HG02798 (cell line): ENCODE results near the gene TTLL11.
"Not testable (repeated sequence)": the region's sequence is repeated elsewhere in the genome, so short reads cannot be mapped to it uniquely, and the experiment has no call there.

Experiments used
- ATAC-seq: cut with Tn5 transposase; IDR thresholded peaks from one replicate; pipeline ENCODE4 v1.9.1; 2021; ENCODE audit warnings: mild to moderate bottlenecking; ENCODE audit not compliant: unreplicated experiment, poor library complexity

The TTLL11 gene

DNA sequence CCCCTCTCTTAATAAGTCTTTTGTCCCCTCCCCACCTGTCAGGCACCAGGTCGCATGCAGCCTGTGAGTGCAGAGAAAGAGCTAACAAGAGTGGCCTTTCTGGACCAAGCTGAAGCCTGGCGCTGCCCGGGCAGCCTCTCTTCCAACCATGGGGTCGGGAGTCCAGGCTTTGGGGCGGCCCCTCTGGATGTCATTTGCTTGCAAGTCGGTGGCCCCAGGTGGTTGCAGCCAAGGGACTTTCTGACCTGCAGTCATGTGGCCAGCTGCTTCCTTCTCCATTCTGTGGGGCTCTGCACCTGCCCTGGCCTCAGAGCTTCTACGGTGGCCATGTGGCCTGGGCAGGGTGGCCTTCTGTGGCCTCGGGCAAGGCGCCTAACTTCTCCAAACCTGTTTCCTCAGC lies 282.0 kb downstream of the TTLL11 start:
- no peak for ATAC-seq

DNA sequence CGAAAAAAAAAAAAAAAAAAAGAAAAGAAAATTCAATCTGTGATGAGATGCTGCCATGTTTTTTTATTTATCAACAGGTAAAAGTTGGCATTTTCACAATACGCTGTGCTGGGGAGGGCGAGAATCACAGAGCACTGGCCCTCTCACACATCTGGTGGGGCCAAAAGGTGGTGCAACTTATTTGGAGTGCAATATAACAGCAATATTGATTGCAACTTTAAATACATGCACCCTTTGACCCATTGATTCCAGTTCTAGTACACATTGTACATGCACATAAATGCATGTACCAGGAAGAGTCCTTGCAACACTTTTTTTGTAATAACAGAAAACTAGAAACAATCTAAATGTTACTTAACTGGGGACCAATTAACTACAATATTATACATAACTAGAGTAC lies 282.6 kb downstream of the TTLL11 start:
- ATAC-seq: no peak

DNA sequence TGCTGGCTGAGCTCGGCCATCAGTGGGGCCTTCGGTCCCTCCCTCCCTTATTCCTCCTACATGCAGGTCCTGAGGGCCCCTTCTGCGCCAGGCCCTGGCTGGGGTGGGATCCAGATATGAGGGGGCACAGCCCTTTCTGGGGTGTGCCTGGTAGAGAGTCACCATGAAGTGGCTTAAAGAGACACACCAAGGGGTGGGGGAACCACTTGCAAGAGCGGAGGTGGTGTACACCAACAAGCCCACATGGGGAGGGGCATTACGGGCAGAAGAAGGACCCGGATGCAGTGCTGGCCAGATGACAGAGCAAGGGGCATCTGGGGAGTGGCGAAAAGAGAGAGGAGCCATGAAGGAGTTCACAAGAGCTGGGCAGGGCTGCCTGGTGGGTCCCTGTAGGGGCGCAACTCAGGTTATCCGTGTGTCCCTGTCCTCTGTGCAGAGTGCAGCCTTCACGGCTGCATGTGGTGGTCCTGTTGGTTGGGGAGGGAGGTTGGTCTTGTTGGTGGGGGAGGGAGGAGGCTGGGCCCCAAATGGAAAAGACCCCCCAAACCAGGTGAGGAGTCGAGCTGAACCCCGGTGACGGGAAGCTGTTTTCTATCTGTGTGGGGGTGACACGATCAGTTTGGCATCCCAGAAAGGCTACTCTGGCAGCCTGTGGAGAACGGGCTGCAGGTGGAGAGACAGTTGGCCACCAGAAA lies 283.6 kb downstream of the TTLL11 start:
- ATAC-seq: no peak

DNA sequence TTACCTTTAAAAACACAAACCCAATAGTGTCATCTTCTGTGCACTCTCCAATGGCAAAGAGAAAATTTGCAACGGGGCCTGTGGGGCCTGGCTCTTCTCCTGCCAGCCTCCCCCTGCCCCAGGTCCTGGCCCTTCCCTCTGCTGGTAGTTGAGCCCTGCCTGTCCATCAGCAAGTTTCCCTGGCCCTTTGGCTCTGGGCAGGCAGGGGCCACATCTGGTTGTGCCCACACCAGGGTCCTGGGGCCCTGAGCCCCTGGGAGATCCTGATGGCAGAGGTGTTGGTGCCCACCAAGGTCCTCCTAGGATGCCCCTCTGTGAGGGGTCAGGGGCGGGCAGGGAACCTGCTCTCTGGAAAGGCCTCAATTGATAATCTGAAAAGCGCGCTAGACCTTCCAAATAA lies 284.3 kb downstream of the TTLL11 start:
- ATAC-seq: no peak

DNA sequence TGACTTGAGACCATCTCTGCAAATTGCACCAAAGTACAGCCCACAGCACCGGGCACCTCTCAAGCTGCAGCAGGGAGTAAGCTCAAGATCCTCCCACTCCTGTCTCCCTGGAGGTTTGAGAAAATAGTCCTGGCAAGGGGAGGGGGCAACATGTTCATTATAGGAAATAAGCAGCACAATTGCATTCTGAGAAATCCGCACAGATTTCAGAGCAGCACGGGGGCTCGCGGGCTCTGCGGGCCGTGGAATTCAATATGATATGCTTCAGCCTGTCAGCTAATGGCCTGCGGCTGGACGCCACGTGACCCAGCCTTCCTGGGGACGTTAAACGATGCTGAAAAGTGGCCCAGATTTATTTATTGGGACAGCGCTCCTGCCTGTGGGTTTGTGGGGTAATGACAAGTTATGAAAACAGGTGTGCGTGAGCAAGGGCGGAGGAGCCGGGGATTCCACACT lies 285.3 kb downstream of the TTLL11 start:
- ATAC-seq: no peak

DNA sequence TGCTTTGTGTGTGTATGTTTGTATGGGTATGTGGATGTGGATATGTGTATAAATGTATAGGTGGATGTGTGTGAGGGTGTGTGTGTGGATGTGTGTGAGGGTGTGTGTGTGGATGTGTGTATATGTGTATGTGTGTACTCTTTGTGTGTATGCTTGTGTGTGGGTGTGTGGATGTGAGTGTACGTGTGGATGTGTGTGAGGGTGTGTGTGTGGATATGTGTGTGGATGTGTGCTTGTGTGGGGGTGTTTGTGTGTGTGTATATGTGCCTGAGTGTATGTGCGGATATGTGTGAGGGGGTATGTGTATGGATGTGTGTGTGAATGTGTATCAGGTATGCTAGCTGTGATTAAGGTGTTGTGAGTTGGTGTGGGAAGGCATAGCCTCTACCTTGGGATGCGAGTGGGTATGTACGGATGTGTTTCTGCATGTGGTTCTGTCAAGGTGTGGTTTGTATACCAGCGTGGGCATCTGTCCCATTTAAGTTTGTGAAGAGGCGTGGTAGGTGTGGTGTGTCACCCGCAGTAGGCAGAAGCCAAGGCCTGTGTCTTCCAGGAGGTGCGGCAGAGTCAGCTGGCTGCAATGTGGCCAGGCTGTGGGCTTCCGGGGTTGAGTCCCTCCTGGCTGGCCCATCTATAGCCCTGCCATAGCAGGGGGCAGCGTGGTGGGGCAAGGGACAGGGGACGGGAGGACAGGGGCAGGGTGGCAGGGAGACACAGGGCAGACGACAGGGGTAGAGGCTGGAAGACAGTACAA lies 285.9 kb downstream of the TTLL11 start:
- ATAC-seq: no peak

DNA sequence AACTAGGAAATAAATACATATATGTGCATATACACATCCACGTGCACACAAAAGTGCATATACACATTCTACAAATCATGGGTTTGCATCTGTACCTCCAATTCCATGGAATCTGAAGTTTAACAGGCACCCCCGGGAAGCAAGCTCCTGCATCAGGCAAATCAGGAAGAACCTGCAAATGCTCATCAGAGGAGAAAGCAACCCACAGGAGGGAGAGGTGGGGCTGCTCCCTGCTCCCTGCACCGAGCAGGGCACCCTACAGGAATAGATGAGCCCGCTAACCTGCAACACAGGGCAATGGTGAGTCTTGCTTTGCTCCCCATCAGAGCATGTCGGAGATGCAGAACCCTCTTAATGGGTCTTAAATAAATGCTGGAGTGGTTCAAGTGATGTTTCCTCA lies 290.4 kb downstream of the TTLL11 start:
- ATAC-seq: no peak

DNA sequence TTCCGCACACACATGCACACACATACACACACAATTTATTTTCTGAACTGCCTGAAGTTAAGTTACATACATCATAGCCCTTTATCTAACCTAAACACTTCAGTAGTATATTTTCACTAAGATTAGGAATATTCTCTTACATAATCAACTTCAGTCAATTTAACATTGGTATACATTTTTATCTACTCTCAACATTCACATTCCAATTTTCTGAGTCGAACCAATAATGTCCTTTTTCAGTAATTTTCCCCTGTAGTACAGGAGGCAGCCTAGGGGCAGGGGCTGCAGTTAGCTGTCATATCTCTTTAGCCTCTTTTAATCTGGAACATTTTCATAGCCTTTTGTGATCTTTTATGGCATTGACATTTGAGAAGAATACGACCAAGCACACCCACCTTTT lies 291.5 kb downstream of the TTLL11 start:
- ATAC-seq: no peak

DNA sequence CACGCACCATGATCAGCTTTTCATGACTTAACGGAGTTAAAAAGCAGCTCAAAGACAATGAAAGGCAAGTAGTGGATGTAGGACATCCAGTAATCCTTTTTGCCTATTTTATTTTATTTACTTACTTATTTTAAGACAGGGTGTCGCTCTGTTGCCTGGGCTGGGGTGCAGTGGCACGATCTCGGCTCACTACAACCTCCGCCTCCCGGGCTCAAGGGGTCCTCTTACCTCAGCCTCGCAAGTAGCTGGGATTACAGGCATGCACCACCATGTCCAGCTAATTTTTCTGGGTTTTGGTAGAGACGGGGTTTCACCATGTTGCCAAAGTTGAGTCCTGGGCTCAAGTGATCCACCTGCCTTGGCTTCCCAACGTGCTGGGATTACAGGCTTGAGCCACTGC lies 292.7 kb downstream of the TTLL11 start:
- no peak for ATAC-seq

DNA sequence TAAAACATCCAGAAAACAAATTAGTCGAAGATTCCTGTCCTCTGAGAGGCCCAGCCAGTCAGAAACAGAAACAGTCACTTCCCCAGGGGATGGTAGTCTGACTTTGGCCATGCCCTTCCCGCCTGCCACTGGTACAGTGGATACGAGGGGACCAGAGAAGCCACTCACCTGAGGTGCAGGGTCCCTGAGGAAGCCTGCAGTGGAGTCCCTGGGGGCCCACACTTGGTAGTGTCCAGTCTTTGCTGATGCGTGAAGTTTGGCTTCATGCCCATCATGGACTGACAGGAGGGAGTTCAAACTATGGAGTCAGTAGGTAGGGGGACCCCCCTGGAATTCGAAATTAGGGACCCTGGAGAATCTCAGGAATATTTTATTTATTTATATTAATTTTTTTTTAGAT lies 294.2 kb downstream of the TTLL11 start:
- ATAC-seq: no peak

DNA sequence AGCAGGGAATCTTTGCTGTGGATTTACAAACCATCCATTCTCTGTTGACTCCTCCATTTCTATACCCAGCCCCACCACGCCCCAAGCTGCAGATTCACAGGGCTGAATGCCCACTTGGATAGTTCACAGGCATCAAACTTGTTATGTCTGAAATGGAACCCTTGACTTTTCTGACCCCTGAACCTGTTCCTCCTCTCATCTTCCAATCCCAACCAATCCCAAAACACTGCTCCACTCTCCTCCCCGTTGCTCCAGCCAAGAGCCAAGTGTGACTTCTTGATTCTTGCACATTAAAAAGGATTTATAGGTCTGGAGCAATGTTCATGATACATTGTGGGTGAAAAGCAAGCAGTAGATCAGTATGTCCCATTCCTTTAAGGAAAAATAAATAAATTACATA lies 296.0 kb downstream of the TTLL11 start:
- ATAC-seq: no peak

DNA sequence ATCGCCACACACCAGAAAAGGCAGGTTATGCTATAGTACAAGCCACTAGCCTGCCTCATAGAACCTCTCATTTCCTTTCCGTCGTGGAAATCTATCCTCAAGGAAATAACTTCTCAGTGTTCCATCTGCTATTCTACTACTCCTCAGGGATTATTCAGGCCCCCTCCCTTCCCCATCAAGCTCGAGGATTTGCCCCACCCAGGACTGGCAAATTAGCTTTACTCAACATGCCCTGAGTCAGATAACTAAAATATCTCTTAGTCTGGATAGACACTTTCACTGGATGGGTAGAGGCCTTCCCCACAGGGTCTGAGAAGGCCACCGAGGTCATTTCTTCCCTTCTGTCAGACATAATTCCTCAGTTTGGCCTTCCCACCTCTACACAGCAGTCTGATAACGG lies 298.8 kb downstream of the TTLL11 start:
- ATAC-seq: not testable (repeated sequence)

DNA sequence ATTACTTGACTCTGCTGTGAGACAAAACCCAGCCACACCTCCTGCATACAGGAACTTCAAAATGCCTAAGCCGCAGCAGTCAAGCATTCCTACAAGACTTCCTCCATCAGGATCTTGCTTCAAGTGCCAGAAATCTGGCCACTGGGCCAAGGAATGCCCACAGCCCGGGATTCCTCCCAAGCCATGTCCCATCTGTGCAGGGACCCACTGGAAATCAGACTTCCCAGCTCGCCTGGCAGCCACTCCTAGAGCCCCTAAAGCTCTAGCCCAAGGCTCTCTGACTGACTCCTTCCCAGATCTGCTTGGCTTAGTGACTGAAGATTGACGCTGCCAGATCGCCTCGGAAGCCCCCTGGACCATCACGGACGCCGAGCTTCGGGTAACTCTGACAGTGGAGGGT lies 300.6 kb downstream of the TTLL11 start:
- not testable (repeated sequence) for ATAC-seq

DNA sequence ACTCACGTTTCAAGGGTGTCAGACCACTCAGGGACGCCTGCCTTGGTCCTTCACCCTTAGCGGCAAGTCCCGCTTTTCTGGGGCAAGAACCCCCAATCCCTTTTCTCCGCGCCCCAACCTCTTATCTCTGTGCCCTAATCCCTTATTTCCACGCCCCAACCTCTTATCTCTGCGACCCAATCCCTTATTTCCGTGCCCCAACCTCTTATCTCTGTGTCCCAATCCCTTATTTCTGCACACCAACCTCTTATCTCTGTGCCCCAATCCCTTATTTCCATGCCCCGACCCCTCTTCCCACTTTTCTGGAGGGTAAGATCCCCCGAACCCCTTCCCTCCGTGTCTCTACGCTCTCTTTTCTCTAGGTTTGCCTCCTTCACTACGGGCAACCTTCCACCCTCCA lies 302.3 kb downstream of the TTLL11 start:
- ATAC-seq: no peak

DNA sequence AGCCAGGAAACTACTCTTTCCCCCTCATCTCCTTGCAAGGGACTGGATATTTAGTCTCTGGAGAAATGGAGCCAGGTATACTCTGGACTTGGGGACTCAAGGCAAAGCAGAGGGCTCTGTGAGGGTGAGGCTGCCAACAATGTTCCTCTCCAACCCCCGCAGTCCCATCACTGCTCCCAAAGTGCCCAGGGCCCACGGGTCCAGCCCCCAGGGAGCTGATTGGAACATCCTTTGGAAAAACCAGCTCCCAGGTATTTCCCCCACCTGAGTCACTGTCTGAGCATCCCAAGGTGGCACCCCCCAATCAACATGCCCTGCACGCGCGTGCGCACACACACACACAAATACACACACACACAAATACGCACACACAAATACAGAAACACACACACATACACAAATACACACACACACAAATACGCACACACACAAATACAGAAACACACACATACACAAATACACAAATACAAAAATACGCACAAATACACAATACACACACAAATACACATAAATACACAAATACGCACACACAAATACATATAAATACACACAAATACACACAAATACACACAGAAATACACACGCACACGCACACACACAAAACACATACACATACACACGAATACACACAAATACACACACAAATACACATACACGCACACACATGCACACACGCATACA lies 304.3 kb downstream of the TTLL11 start:
- no peak for ATAC-seq

DNA sequence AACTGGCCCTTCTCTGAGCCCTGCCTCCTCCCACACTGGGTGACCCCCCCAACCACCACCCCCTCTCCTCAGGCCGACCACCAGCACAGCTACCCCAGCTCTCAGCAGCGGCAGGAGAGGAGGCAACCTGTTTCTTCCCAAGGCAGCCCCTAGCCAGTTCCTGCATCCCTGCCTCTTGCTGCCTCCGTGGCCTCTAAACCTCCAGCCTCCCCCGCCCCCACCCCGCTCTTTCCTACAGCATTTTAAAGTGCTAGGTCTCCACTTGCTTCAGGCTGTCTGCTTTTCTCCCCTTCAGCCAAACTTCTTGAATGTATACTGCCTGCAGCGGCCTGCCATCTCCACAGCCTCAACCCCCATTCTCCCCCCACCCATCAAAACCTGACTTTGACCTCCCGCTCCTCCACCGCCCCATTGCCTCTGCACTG lies 306.1 kb downstream of the TTLL11 start:
- ATAC-seq: no peak

DNA sequence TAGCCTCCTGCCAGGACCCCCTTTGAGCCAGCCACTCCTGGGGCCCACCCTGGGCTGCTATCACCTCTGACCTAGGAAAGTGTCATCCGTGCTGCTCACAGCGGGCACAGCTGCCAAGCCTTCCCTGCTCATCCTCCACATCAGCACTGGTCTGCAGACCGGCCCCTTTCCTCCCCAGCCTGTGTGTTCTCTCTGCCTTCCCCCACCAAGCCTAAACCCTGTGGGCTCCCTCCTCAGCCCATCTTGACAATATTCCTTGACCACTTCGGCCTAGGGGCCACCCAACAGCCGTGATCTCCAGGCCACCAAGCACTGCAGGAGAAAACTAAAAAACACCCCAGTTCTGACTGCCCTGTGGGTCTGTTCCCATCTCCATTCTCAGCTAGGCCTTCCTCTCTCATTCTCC lies 306.6 kb downstream of the TTLL11 start:
- ATAC-seq: no peak

DNA sequence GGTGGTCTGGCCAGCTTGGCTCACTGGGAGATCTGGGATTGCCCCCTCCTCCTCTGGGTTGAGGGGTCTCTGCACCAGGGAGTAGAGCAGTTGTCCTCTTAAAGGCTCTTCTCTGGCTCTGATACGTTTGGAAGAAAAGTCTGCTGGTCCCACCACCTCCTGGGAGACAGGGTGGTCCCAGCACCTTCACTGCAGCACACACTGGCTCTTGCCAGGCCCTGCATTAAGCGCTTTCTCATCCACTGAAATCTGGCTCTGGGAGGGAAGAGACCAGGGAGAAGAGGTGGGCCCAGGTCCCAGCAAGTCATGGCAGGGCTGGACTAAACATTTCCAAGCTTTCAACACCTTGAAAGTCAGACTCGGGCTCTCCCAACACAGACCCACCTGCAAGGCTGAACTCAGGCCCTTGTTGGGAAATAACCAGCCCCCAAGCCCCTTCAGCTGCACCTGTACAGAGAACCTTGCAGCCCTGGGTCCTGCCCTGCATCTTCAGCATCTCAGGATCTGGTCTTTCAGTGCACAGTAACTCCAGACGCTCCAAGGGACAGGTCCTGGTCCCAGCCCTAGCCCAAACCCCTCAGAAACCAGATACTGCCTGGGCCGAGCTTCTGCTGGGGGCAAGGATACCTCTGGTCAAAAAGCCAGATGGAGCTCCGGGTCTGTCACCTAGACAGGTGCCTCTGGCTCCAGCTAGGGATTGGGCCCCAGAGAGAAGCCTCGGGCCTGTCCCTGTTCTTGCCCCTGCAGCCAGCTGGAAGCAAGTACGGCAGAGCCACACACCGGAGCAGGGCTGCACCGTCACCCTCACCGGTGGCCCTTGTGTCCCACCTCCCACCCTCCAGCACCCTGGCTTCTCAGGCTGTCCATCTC lies 307.2 kb downstream of the TTLL11 start:
- no peak for ATAC-seq

DNA sequence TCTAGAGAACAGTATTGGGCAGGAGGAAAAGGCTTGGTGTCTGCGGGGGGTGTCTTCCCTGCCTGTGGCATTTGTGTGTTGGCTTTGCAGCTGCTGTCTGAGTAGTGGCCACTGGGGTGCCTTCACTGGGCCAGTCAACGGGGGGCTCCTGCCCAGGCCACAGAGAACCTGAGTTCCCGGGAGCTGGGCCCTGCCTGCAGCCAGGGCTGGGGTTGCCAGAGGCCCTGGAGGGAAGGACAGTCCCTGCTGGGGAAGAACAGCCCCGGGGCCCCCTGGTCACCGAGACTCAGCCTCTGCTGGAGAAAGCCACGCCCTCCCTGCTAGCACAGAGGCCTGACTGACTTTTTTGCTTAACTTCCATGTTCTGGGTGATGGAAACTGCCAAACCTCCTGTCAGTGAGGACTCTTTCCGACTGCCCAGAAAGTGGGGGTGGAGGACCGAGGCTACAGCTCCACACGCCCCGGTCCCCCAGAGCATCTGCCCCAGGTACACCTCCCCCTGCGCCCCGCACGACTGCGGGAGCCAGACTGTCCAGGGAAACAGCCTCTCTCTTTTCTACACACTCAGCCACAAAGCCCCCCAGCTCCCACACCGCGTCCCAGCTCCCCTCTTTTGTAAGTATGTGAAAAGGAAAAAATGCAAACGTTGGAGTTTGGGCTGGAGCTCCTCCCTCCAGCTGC lies 308.2 kb downstream of the TTLL11 start:
- no peak for ATAC-seq
